HCT116 (cell line): ENCODE measurements around the gene PRIM1. TPM values are rescaled to one million over a fixed set of nuclear protein-coding genes. Genes with fewer than 3 reads are reported as not detected.

ENCODE experiments used
- ATAC-seq: fragments of 200-7000 bp; cut with Tn5 transposase; 2 replicates; pipeline ENCODE4 v1.9.1; 2020; ENCODE audit warnings: mild to moderate bottlenecking, moderate library complexity
- Bru-seq: library from RNA; stranded (reverse); fragments of 400-500 nt; gene quantifications from one replicate; lab custom pipeline; 2021; lab: Mats Ljungman, UMichigan
- BruChase-seq, 2 experiments: library from RNA; stranded (reverse); fragments of 400-500 nt; gene quantifications; one replicate each; lab custom pipeline; 2021; lab: Mats Ljungman, UMichigan
- BruUV-seq: library from RNA; stranded (reverse); fragments of 400-500 nt; replicated peaks from 2 replicates; lab custom pipeline; 2021; lab: Mats Ljungman, UMichigan
- CTCF ChIA-PET: fragments of 300-600 bp; sonication (Branson Sonifier 250); formaldehyde crosslinking; loops from one replicate; lab custom pipeline; 2021; ENCODE audit warnings: antibody characterized with exemption; lab: Charles Lee
- POLR2A ChIA-PET: fragments of 300-600, 350-600 bp; sonication (Branson Sonifier 250); formaldehyde crosslinking; loops from one replicate; lab custom pipeline; 2021; ENCODE audit warnings: antibody characterized with exemption; lab: Charles Lee
- RAD21 ChIA-PET, 2 experiments: fragments of 300-600 bp; sonication (Branson Sonifier 250); formaldehyde crosslinking; loops; one replicate each; lab custom pipeline; 2023; ENCODE audit warnings: low total read pairs in 2 of 2; ENCODE audit not compliant: uncharacterized antibody in 2 of 2, unreplicated experiment in 2 of 2, low non-redundant PET in 1 of 2; lab: Charles Lee
- DNase-seq: peaks from one replicate; pipeline ENCODE4 v3.0.0-alpha.2; 2010; ENCODE audit warnings: low read depth, low spot score
- H2AFZ ChIP-seq: fragments of 200-600 bp; shearing (Covaris generic), sonication (generic); 2 replicates; pipeline ENCODE4 v1.6.1; 2017; ENCODE audit warnings: low read depth, mixed run types, mixed read lengths, antibody characterized with exemption, low read length; ENCODE audit not compliant: poor library complexity, severe bottlenecking
- H3K27ac ChIP-seq: 2 replicates; pipeline ENCODE4 v1.5.1; 2012; ENCODE audit warnings: low read depth, low read length
- H3K27me3 ChIP-seq: fragments of 200-600 bp; sonication (generic); 2 replicates; pipeline ENCODE4 v1.6.1; 2016; ENCODE audit warnings: mixed run types, low read length, mixed read lengths; ENCODE audit not compliant: insufficient read depth
- H3K36me3 ChIP-seq, 2 experiments: fragments of 200-500 bp in 1 of 2; fragments of 200-600 bp in 1 of 2; sonication (Bioruptor generic) in 1 of 2; sonication (generic) in 1 of 2; 2 replicates each; pipeline versions ENCODE4 v1.5.1 to v1.6.1; 2014 to 2016; ENCODE audit warnings: low read length in 2 of 2, inconsistent platforms in 1 of 2, mixed read lengths in 1 of 2, mixed run types in 1 of 2; ENCODE audit not compliant: insufficient read depth in 2 of 2, control insufficient read depth in 1 of 2
- H3K4me1 ChIP-seq, 2 experiments: fragments of 200-600 bp in 1 of 2; sonication (generic) in 1 of 2; 2 replicates each; pipeline versions ENCODE4 v1.5.1 to v1.6.1; 2012 to 2017; ENCODE audit warnings: low read length in 2 of 2, inconsistent platforms in 1 of 2, mild to moderate bottlenecking in 1 of 2, mixed read lengths in 1 of 2, mixed run types in 1 of 2, moderate library complexity in 1 of 2; ENCODE audit not compliant: insufficient read depth in 2 of 2, control insufficient read depth in 1 of 2
- H3K4me2 ChIP-seq: fragments of 200-600 bp; sonication (generic); 2 replicates; pipeline ENCODE4 v1.6.1; 2017; ENCODE audit warnings: mixed run types, low read length, mixed read lengths
- H3K4me3 ChIP-seq, 2 experiments: fragments of 200-600 bp in 1 of 2; sonication (generic) in 1 of 2; replicated peaks in 1 of 2; 2 replicates each; pipeline ENCODE4 v1.5.1; 2011 to 2016; ENCODE audit warnings: low read length in 2 of 2, control low read depth in 1 of 2, low read depth in 1 of 2, mild to moderate bottlenecking in 1 of 2, mixed read lengths in 1 of 2, mixed run types in 1 of 2
- H3K79me2 ChIP-seq: fragments of 200-600 bp; sonication (generic); 2 replicates; pipeline ENCODE4 v1.6.1; 2017; ENCODE audit warnings: mild to moderate bottlenecking, mixed run types, low read length, moderate library complexity, mixed read lengths; ENCODE audit not compliant: insufficient read depth
- H3K9ac ChIP-seq: fragments of 200-600 bp; sonication (generic); 2 replicates; pipeline ENCODE4 v1.6.1; 2016; ENCODE audit warnings: low read length, mixed read lengths
- H3K9me2 ChIP-seq: fragments of 200-600 bp; sonication (generic), shearing (Covaris generic); 2 replicates; pipeline ENCODE4 v1.6.1; 2017; ENCODE audit warnings: mixed run types, mild to moderate bottlenecking, moderate library complexity; ENCODE audit not compliant: insufficient read depth
- H3K9me3 ChIP-seq, 2 experiments: fragments of 200-500 bp in 1 of 2; fragments of 200-600 bp in 1 of 2; sonication (Bioruptor generic) in 1 of 2; sonication (generic) in 1 of 2; 2 replicates each; pipeline ENCODE4 v1.6.1; 2014 to 2017; ENCODE audit warnings: low read length in 2 of 2, mixed read lengths in 2 of 2, inconsistent platforms in 1 of 2, low read depth in 1 of 2, mild to moderate bottlenecking in 1 of 2, mixed run types in 1 of 2, moderate library complexity in 1 of 2; ENCODE audit not compliant: control insufficient read depth in 1 of 2, insufficient read depth in 1 of 2
- H4K20me1 ChIP-seq: fragments of 200-600 bp; sonication (generic), shearing (Covaris generic); 2 replicates; pipeline ENCODE4 v1.6.1; 2017; ENCODE audit warnings: mixed run types, mild to moderate bottlenecking, moderate library complexity; ENCODE audit not compliant: insufficient read depth
- ATF3 ChIP-seq: IDR thresholded peaks from 2 replicates; pipeline ENCODE4 v1.6.1; 2012
- EGR1 ChIP-seq: IDR thresholded peaks from 2 replicates; pipeline ENCODE4 v1.6.1; 2012; ENCODE audit warnings: low read depth
- MAX ChIP-seq: IDR thresholded peaks from 2 replicates; pipeline ENCODE4 v1.6.1; 2012
- POLR2A ChIP-seq: IDR thresholded peaks from 2 replicates; pipeline ENCODE4 v1.7.0; 2011; ENCODE audit warnings: borderline replicate concordance; ENCODE audit not compliant: insufficient read depth, insufficient read length; ENCODE audit errors: extremely low read depth
- POLR2AphosphoS5 ChIP-seq: IDR thresholded peaks from 2 replicates; pipeline ENCODE4 v1.6.1; 2011; ENCODE audit warnings: mild to moderate bottlenecking, low read depth, low read length, moderate library complexity
- SIN3A ChIP-seq: IDR thresholded peaks from 2 replicates; pipeline ENCODE4 v1.6.1; 2012; ENCODE audit warnings: low read depth
- YY1 ChIP-seq: IDR thresholded peaks from 2 replicates; pipeline ENCODE4 v1.6.1; 2011; ENCODE audit warnings: low read length, low read depth, moderate library complexity, mild to moderate bottlenecking; ENCODE audit not compliant: insufficient replicate concordance; ENCODE audit errors: extremely low read depth
- ZNF274 ChIP-seq: fragments of 200-500 bp; sonication (Bioruptor generic); IDR thresholded peaks from 2 replicates; pipeline ENCODE4 v1.6.1; 2014; ENCODE audit warnings: mild to moderate bottlenecking, low read depth, low read length, inconsistent platforms
- intact Hi-C: fragments of 100-400 bp; cut with micrococcal nuclease; formaldehyde crosslinking; loops from 2 replicates; pipeline ENCODE4 v1.10.0; 2022
- long read RNA-seq: library from polyadenylated mRNA; unstranded; transcript quantifications from one replicate; pipeline ENCODE4 v2.0.0, GENCODE V29; 2021; ENCODE audit not compliant: unreplicated experiment
- polyA plus RNA-seq: library from polyadenylated mRNA; unstranded; fragments of >200 nt; gene quantifications from 2 replicates; pipeline ENCODE4 v1.2.1, GENCODE V29; 2012; ENCODE audit warnings: missing spikeins
- total RNA-seq: library from RNA; stranded (reverse); gene quantifications from one replicate; pipeline ENCODE4 v1.2.1, GENCODE V29; 2021; ENCODE audit not compliant: unreplicated experiment

Gene PRIM1
- 53.3 TPM for total RNA-seq
- polyA plus RNA-seq = 21.0 and 30.9 TPM in 2 replicates
- Bru-seq, nascent RNA = percentile 69 among the genes with signal in this experiment
- percentile 78 among the genes with signal in this experiment for BruChase-seq, experiment 1, labeled RNA remaining after a 6-hour chase
- BruChase-seq, experiment 2, labeled RNA remaining after a 2-hour chase = percentile 66 among the genes with signal in this experiment
- long read RNA-seq, transcript PRIM1-201 (13 exons, 1,393 nt) = major isoform, 47 of 167 reads
- long read RNA-seq, partial matches to known transcripts = 106 of 167 reads
- long read RNA-seq, other reads (novel, unspliced or antisense) = 14 of 167 reads

GRCh38 chr12:56751712-56752598, at the start of gene PRIM1:
Gene PRIM1 (minus strand): TSS chr12:56752323. CDS start chr12:56752298, 25 bp downstream.
- ChIA-PET CTCF (interaction anchor here (0.6 to 1.2 kb wide), 2 partner anchors 11 to 250 kb away, joined by 3 to 4 read pairs; partner anchors contain the start of gene HSD17B6), POLR2A (no interaction called here), RAD21 (no interaction called here)
- peak; percentile 72; the same call in 1 of the 2 replicates for TF ChIP-seq SIN3A
- TF ChIP-seq POLR2AphosphoS5 = peak; percentile 80
- no peak for TF ChIP-seq ATF3
- peak; percentile 72 for TF ChIP-seq POLR2A
- peak; percentile 68 for TF ChIP-seq YY1
- no peak for TF ChIP-seq ZNF274
- peak; percentile 78 for TF ChIP-seq MAX
- peak; percentile 90 for TF ChIP-seq EGR1
- Histone ChIP-seq H3K4me1 (peaks cover 3 to 15% of the 10 kb centered on the region in 2 experiments; a peak in 2 of 4 replicates), H3K27ac (peak within 1 kb of the TSS; percentile 72), H3K36me3 (peaks cover 8% of the 10 kb centered on the region in 2 experiments; a peak in 1 of 4 replicates), H3K4me3 (peak within 1 kb of the TSS; percentile 84 to 89), H4K20me1 (no peaks in the 10 kb centered on the region), H3K4me2 (peak within 1 kb of the TSS; percentile 94), H3K9ac (peak within 1 kb of the TSS; percentile 96), H3K9me2 (no peaks in the 10 kb centered on the region), H3K9me3 (no peaks in the 10 kb centered on the region), H3K27me3 (no peaks in the 10 kb centered on the region), H2AFZ (peak within 1 kb of the TSS; percentile 13), H3K79me2 (peaks cover 15% of the 10 kb centered on the region)
- ATAC-seq (peak; percentile 90), DNase-seq (peak; percentile 67)
- BruUV-seq = TSS peak; percentile 80
- intact Hi-C loops = no loop called here
